Esophagus squamous epithelium (tissue), 4 donors: ENCODE measurements around the gene SLC12A7.

Experiments
- CTCF ChIP-seq, 6 experiments: fragments of 450-650 bp in 4 of 6; fragments of 200-600 bp in 2 of 6; sonication (generic) in 2 of 6; IDR thresholded peaks; one replicate each; pipeline ENCODE4 v1.5.1; 2016 to 2019; ENCODE audit warnings: antibody characterized with exemption in 6 of 6, mild to moderate bottlenecking in 4 of 6, moderate library complexity in 4 of 6
- POLR2A ChIP-seq, 4 donors: fragments of 450-650 bp; IDR thresholded peaks; one replicate each; pipeline ENCODE4 v1.6.1; 2017; ENCODE audit warnings: antibody characterized with exemption in 4 of 4, mild to moderate bottlenecking in 4 of 4, moderate library complexity in 3 of 4

GRCh38 chr5:1068895-1069719, 42.8 kb downstream of the SLC12A7 start:
- no peak for TF ChIP-seq CTCF (IDR thresholded peaks at IDR 0.05)
- TF ChIP-seq POLR2A (IDR thresholded peaks at IDR 0.05), result no peak
